MM.1S (cell line): ENCODE results near the gene CKLF.
"Not testable (repeated sequence)": the region's sequence is repeated elsewhere in the genome, so short reads cannot be mapped to it uniquely, and the experiment has no call there.

Experiments used
- EZH2 ChIP-seq: fragments of 300-600 bp; sonication (generic); optimal IDR thresholded peaks from 2 replicates; pipeline ENCODE3; 2017; ENCODE audit warnings: low read depth, mild to moderate bottlenecking, antibody characterized with exemption, low read length, mixed read lengths
- EZH2phosphoT487 ChIP-seq: fragments of 300-600 bp; sonication (generic); IDR thresholded peaks from 2 replicates; pipeline ENCODE4 v1.6.1; 2018; ENCODE audit warnings: antibody characterized with exemption, low read length
- TF ChIP-seq, protein P1 (sequence below): fragments of 300-600 bp; sonication (generic); IDR thresholded peaks from 2 replicates; pipeline ENCODE4 v1.5.1; 2016; ENCODE audit warnings: antibody characterized with exemption, low read length, mixed read lengths

DNA sequence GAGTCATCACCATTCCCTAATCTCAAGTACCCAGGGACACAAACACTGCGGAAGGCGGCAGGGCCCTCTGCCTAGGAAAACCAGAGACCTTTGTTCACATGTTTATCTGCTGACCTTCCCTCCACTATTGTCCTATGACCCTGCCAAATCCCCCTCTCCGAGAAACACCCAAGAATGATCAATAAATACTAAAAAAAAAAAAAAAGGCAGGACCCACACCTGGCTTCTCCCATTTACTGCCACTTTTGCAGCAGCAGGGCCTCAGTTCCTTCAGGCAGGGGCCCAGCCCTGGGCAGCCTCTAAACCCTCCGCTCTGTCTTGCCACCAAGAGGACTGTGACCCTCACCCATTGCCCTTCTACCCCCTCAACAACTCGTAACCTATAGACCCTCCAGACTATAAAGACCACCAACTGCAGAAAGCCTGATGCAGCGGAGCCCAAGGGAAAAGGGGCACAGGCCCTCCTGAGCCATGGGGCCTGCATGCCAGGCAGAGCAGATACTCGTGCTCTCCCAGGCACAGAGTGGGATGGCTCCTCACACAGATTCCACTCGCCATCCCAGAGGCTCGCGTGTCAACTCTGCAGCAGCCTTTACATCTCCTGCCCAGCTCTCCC, 37.3 kb upstream of the CKLF start:
- TF ChIP-seq, protein P1, sequence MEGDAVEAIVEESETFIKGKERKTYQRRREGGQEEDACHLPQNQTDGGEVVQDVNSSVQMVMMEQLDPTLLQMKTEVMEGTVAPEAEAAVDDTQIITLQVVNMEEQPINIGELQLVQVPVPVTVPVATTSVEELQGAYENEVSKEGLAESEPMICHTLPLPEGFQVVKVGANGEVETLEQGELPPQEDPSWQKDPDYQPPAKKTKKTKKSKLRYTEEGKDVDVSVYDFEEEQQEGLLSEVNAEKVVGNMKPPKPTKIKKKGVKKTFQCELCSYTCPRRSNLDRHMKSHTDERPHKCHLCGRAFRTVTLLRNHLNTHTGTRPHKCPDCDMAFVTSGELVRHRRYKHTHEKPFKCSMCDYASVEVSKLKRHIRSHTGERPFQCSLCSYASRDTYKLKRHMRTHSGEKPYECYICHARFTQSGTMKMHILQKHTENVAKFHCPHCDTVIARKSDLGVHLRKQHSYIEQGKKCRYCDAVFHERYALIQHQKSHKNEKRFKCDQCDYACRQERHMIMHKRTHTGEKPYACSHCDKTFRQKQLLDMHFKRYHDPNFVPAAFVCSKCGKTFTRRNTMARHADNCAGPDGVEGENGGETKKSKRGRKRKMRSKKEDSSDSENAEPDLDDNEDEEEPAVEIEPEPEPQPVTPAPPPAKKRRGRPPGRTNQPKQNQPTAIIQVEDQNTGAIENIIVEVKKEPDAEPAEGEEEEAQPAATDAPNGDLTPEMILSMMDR, result not testable (repeated sequence)
- not testable (repeated sequence) for TF ChIP-seq EZH2, EZH2phosphoT487
